Prostate gland (tissue), 2 donors: ENCODE data around the gene RETREG1.

ENCODE experiments used
- POLR2AphosphoS5 ChIP-seq: sonication (generic); formaldehyde crosslinking; IDR thresholded peaks from one replicate; pipeline ENCODE4 v1.6.1; 2017; ENCODE audit warnings: antibody characterized with exemption
- TF ChIP-seq, protein P1 (sequence below), 4 experiments: fragments of 200-600 bp in 2 of 4; fragments of 450-650 bp in 2 of 4; sonication (generic) in 2 of 4; IDR thresholded peaks; 1 replicate in 3 of 4; 2 replicates in 1 of 4; pipeline ENCODE4 v1.5.1; 2016 to 2019; ENCODE audit warnings: antibody characterized with exemption in 4 of 4, mild to moderate bottlenecking in 2 of 4, moderate library complexity in 2 of 4

DNA sequence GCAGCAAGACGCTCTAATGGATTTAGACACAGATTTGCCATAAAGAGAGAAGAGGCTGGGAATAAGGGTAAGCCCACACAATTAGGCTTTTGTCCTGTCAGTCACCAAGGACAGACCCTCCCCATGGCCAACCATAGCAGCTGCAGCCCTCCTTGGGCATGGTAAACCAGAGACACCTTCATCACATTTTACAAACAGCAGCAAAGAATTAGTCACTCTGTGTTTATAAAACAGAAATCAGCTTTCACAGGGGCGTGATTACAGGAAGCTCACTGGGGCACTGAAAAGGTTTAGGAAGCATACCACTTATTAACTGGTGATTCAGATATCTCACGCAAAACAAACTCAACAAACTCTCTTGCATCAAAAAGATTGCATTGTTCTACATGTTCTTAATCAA lies 113.9 kb downstream of the RETREG1 start:
- no peak for TF ChIP-seq POLR2AphosphoS5
- TF ChIP-seq, protein P1, sequence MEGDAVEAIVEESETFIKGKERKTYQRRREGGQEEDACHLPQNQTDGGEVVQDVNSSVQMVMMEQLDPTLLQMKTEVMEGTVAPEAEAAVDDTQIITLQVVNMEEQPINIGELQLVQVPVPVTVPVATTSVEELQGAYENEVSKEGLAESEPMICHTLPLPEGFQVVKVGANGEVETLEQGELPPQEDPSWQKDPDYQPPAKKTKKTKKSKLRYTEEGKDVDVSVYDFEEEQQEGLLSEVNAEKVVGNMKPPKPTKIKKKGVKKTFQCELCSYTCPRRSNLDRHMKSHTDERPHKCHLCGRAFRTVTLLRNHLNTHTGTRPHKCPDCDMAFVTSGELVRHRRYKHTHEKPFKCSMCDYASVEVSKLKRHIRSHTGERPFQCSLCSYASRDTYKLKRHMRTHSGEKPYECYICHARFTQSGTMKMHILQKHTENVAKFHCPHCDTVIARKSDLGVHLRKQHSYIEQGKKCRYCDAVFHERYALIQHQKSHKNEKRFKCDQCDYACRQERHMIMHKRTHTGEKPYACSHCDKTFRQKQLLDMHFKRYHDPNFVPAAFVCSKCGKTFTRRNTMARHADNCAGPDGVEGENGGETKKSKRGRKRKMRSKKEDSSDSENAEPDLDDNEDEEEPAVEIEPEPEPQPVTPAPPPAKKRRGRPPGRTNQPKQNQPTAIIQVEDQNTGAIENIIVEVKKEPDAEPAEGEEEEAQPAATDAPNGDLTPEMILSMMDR (IDR thresholded peaks at IDR 0.05) = no peak
